Dedifferentiated amniotic fluid mesenchymal stem cell (primary cell): Measurements from ENCODE around the gene SLC4A8.

Source experiments
- DNase-seq: peaks from one replicate; pipeline ENCODE4 v3.0.0-alpha.2; 2016; ENCODE audit errors: extremely low spot score

The SLC4A8 gene

GRCh38 chr12:51395283-51396230 lies 29.1 kb upstream of the SLC4A8 start:
- no peak for DNase-seq

GRCh38 chr12:51397670-51398069 lies 27.0 kb upstream of the SLC4A8 start:
- no peak for DNase-seq

- DNase-seq = no peak
Measured at GRCh38 chr12:51399891-51400290, 24.7 kb upstream of the SLC4A8 start.

GRCh38 chr12:51401020-51401419 lies 23.6 kb upstream of the SLC4A8 start:
- no peak for DNase-seq

- DNase-seq = no peak
Measured at GRCh38 chr12:51401486-51401885, 23.1 kb upstream of the SLC4A8 start.

- no peak for DNase-seq
Measured at GRCh38 chr12:51401900-51402299, 22.7 kb upstream of the SLC4A8 start.

GRCh38 chr12:51403159-51403558 lies 21.5 kb upstream of the SLC4A8 start:
- DNase-seq = no peak

GRCh38 chr12:51403681-51404136 lies 20.9 kb upstream of the SLC4A8 start:
- DNase-seq = no peak

- DNase-seq = no peak
Measured at GRCh38 chr12:51404627-51405026, 20.0 kb upstream of the SLC4A8 start.

- no peak for DNase-seq
Measured at GRCh38 chr12:51405801-51406207, 18.8 kb upstream of the SLC4A8 start.

GRCh38 chr12:51406290-51406689 lies 18.3 kb upstream of the SLC4A8 start:
- DNase-seq = no peak

GRCh38 chr12:51406859-51407258 lies 17.8 kb upstream of the SLC4A8 start:
- no peak for DNase-seq

- DNase-seq = no peak
Measured at GRCh38 chr12:51407604-51408003, 17.0 kb upstream of the SLC4A8 start.

GRCh38 chr12:51409846-51410245 lies 14.8 kb upstream of the SLC4A8 start:
- no peak for DNase-seq

- no peak for DNase-seq
Measured at GRCh38 chr12:51413149-51413548, 11.5 kb upstream of the SLC4A8 start.

GRCh38 chr12:51413791-51414190 lies 10.8 kb upstream of the SLC4A8 start:
- no peak for DNase-seq

- no peak for DNase-seq
Measured at GRCh38 chr12:51415931-51416330, 8.7 kb upstream of the SLC4A8 start.

- DNase-seq = no peak
Measured at GRCh38 chr12:51417826-51418225, 6.8 kb upstream of the SLC4A8 start.

- no peak for DNase-seq
Measured at GRCh38 chr12:51419425-51420193, 5.0 kb upstream of the SLC4A8 start.

- DNase-seq = peak; percentile 48
Measured at GRCh38 chr12:51421266-51421884, 3.3 kb upstream of the SLC4A8 start.

- no peak for DNase-seq
Measured at GRCh38 chr12:51424094-51424661, 453 bp upstream of the SLC4A8 start.

GRCh38 chr12:51428256-51428655 lies 3.6 kb downstream of the SLC4A8 start:
- no peak for DNase-seq
